ENCODE data around the gene DHRS7C.

DHRS7C gene

DNA sequence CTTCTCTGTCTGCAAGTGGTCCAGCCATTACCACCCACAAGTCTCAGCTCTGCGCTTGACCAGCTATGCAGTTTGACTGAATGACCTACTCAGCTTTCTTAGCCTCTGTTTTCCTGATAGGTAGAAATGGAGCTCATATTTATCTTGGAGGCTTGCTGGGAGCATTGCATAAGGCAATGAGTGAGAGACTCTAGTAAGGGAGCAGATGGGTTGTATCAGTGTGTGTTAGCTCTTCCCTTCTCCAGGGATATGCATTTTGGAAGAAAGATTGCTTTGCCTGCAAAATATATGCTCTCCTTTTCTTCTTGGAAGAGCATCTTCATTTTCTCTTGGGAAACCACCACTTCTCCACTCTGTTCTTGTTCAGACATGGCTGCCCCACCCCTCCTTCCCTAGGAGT is 26.1 kb downstream of the DHRS7C start:
- no peak for DNase-seq (ENCODE audit: low spot score)

DNA sequence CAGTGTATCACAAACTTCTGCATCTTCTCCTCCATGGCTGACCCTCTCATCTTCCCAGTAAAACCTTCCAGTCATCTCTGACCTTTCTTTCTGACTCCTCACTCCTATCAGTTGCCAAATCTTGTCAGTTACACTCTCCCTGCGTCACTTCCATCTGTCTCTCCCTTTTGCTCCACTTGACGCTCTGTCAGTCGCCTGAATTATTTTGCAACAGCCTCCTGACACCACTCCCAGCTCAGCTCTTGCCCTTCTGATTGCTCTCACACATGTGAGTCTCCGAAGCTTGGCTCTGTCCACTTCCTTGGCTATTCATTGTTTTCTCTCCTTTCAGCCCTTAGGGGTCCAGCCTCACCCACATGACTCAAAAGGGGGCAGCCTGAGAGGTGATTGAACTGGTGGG is 27.7 kb downstream of the DHRS7C start:
- no peak for DNase-seq (ENCODE audit: low spot score)

DNA sequence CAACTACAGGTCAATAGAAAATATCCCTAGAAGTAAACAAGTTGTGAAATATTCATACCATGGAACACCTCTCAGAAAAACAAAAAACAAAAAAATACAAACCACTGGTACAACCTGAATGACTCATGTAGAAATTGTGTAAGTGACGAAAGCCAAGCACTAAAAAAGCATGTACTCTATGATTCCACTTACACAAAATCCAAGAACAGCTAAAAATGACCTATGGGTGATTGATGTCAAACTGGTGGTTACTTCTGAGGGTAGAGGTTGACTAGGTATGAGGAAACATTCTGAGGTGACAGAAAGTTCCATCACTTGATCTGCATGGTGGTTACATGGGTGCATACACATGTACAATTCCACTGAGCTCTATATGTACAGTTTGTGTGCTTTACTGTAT is 31.1 kb downstream of the DHRS7C start:
- no peak for DNase-seq (ENCODE audit: low spot score)

DNA sequence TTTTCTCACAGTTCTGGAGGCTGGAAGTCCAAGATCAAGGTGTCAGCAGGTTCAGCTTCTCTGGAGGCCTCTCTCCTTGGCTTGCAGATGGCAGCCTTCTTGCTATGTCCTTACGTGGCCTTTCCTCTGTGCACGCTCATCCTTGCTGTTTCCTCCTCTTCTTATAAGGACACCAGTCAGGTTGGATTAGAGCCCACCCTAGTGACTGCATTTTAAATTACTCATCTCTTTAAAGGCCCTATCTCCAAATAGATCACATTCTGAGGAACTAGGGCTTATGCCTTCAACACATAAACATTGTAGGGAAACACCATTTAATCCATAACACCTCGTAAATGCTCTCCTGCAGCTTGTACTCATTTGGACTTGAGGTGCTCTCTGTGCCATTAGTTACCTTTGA is 36.3 kb downstream of the DHRS7C start:
- no peak for DNase-seq (ENCODE audit: low spot score)

DNA sequence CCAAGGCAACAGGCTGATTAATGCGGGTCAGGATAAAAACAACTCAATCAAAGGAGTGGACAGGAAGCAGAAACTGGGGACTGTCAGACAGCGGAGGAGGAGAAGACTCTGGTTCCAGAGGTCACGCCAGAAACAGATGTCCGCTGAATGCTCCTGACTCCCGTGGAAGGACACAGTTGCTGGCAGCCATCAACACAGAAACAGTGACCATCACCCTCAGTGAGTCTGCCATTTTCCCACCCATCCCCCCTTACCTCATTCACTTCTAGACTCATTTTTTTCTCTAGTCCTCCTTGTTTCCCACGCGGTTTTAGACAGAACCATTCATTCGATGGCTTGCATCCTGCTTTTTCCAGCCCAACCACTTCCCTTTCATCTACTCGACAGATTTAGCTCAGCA is 40.9 kb downstream of the DHRS7C start:
- no peak for DNase-seq (ENCODE audit: low spot score)

DNA sequence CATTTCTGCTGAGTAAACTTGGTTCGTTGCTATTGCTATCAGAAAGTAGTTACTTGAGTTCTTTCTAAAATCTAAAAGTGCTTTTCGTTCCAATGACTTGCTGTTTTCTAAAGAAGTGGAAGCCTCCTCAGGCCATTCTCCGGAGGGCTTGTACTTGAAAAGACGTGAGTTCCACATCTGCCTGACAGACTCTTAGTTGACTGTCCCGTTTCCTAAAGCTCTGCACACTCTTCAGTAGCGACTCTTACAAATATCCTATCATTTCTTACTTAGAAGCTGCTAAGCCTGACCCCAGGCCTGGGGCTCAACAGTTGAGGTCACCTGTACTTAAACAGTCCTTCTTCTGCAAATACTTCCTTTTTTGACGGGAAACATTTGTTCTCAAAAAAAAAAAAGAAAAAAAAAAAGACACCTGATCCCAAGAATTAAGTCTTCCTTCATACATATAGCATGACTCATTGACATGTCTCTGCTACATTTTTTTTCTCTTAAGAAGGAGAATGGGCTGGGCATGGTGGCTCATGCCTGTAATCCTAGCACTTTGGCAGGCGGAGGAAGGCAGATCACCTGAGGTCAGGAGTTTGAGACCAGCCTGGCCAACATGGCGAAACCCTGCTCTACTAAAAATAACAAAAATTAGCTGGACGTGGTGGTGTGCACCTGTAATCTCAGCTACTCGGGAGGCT is 61.5 kb downstream of the DHRS7C start:
- DNase-seq (ENCODE audit: low spot score) = no peak

DNA sequence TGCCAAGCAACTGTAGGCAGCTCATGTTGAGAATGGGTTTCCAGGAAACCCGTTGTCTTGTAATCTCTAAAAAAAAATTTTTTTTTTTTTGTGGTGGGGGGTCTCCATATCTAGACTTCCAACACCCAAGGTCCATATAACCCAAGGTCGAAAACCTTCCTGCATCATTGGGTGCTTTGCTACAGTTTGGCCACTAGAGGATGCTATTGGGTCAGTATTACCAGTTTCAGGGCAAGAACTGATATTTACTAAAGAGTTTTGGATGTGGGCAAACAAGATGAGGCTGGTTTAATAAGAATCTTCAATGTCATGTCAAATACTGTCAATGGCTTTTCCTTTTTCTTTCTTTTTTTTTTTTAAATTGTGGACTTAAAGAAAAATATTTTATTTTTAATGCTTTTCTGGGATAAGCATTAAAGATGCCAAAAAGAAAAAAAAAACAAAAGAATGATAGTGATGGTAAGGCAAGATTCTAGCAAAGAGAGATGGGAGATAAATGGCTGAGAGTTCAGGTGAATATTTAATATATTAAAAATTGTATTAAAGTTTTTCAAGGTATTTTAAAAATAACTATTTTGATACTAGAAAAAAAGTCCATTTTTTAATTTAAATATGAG is 62.2 kb downstream of the DHRS7C start:
- DNase-seq (ENCODE audit: low spot score) = peak; percentile 28

DNA sequence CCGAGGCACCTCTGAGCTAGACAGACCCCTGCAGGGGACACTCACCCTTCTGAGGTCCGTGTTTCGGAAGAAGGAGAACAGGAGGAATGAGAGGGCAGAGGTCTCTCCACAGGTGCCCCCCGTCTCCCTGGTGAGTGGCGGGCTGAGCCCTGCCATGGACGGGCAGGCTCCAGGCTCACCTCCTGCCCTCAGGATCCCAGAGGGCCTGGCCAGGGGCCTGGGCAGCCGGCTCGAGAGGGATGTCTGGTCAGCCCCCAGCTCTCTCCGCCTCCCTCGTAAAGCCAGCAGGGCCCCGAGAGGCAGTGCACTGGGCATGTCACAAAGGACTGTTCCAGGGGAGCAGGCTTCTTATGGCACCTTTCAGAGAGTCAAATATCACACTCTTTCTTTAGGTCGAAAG is 62.8 kb downstream of the DHRS7C start:
- DNase-seq (ENCODE audit: low spot score) = no peak

DNA sequence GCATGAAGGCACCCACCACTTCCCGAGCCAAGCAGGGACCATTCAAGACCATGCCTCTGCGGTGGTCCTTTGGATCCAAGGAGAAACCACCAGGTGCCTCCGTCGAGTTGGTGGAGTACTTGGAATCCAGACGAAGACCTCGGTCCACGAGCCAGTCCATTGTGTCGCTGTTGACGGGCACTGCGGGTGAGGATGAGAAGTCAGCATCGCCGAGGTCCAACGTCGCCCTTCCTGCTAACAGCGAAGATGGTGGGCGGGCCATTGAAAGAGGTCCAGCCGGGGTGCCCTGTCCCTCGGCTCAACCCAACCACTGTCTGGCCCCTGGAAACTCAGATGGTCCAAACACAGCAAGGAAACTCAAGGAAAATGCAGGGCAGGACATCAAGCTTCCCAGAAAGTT is 63.4 kb downstream of the DHRS7C start:
- DNase-seq (ENCODE audit: low spot score) = no peak

DNA sequence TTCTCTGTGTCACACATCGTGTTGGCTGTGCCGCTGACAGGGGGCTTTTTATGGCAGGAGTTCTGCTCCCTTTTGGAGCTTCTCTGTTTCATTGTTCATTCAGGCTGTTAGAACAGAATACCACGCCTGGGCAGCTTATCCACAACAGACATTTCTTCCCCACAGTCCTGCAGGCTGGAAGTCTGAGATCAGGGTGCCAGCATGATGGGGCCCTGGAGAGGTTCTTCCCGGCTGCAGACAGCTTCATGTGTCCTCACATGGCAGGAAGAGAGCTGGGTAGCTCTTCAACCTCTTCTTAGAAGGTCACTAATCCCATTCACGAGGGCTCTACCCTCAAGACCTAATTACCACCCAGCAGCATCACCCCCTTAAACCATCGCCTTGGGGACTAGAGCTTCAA is 65.1 kb downstream of the DHRS7C start:
- DNase-seq (ENCODE audit: low spot score) = no peak

DNA sequence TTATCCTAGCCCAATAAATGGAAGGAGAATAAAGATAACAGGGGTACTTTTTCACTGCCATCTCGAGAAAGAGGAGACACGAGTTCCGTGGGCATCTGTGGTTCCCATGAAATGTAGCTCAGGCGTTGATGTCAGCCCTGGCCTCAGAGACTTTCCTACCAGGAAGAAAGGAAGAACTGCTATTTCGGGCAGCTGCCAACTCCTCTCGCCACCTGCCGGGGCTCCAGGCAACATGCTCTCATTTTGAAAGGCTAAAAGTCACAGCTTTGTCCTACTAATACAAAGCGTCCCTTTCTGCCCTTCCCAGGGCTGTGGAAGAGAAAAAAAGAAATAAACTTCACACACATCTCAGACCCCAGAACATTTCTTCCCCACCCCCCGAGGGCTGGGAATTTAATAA is 65.8 kb downstream of the DHRS7C start:
- no peak for DNase-seq (ENCODE audit: low spot score)

Measured in CD4-positive, alpha-beta T cell treated with Interleukin-15 for 4 hours (primary cell).